Fibroblast of peridontal ligament (primary cell): ENCODE results near the gene CCDC70.
"Not testable (repeated sequence)": the region's sequence is repeated elsewhere in the genome, so short reads cannot be mapped to it uniquely, and the experiment has no call there.

ENCODE experiments used
- DNase-seq: peaks from one replicate; pipeline ENCODE4 v3.0.0-alpha.2; 2010; ENCODE audit errors: extremely low read depth

CCDC70 gene

DNA sequence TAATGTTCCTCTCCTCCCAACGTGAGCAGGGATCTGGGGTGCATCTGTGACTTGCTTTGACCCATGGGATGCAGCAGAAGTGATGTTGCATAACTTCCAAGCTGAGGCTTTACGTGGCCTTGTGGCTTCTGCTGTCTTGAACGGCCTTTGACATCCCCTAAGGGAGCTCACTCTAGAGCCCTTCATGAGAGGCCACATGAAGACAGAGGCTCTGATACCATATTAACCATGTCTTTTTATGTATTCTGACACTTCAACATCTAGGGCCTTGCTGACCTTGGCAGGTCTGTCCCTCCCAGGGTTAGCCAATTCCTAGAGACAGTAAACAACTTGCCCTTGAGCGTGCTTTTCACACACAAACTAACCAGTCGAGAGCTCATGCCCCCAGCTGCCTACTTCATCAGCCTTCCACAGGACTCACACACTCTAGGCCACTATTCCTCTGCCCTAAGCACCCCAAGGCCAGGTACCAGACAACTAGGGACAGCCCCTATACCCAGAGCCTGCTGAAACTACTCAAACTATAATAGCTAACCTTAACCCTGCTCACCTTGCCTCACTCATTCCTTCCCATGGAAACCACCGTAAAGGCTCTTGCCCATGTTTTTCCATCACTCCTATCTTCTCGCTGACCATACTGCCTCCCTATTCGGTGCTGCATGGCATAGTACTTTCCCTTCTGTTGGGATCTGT is 45.4 kb downstream of the CCDC70 start:
- no peak for DNase-seq

DNA sequence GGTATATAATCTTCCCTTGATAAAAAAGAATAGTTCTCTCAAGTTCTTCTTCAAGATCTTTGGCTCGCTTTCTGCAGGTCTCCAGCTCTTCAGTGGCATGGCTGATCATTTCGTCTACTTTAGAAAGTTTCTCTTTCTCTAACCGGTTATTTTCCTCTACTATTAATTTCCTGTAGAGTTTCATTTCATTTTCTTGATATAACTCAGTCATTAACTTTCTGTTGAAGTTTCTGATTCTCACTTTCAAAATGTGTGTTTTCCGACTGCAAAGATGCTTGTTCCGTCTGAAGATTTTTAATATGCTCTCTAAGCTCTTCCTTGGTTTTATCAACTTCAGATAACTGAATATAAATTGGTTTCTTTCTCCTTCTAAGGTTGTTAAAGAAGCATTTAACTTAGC is 47.5 kb downstream of the CCDC70 start:
- DNase-seq, result not testable (repeated sequence)

DNA sequence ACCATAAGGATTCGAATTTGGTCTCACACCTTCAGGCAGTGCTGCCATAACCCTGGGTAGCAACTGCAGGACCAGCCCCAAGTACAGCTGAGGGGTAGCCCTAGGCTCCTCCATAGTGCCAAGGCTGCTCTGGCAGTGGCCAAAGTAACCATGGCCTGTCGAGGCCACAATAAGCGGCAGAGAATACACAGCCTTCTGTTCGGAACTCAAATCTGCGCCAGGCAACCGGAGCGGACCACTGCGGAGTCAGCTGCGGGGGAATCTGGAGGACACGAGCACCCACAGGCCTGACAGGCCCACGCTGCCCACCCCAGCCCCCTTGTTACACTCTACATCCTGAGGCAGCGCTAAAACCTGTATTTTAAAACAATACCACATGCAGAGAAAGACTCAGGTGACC is 48.7 kb downstream of the CCDC70 start:
- DNase-seq, result no peak

DNA sequence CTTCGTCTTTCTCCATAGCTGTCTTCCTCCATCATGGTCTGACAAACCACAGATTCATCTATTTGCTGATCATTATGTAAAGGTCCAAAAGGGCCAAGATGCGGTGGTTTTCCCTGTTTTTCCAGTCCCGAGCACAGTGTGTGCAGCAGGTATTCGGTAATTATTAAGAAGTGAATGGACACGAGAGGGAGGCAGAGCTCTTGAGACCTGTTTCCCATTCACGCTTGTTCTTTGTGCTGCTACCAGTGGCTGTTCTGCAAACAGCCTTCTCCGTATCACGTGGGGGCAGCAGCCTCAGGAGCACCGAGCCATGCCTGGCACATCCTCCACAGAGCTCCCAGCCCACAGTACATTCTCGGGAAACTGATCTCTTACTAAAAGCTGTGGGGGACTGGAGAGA is 50.3 kb downstream of the CCDC70 start:
- DNase-seq, result no peak

DNA sequence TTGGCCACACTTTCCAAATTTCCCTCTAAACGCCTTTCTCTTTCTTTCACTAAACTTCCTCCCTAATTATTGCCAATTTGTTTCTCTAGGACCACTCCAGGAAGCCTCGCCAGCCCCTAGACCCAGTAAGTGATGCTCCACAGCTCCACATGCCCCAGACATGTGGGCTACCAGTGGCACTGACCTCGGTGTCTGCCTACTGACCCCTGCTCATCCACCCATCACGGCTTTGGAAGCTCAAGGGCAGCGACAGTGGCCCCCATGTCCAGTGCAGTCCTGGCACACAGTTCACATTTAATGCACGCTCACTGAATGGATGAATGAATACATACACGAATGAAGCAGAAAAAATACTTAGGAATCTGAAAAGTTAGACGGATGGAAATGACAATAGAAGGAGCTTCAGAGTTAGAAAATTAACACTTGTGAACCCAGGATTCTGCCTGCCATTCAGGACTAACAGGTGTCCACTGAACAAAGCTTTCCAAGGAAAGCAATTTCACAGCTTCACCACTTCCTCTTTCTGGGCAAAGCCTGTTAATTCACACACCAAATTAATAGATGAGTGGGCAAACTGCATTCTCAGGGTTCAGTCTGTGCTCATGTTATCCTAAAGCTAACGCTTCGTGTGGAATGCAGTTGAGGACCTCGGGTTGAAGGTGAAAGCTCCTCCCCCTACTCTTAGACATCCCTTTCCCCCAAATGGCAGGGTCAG is 50.9 kb downstream of the CCDC70 start:
- no peak for DNase-seq

DNA sequence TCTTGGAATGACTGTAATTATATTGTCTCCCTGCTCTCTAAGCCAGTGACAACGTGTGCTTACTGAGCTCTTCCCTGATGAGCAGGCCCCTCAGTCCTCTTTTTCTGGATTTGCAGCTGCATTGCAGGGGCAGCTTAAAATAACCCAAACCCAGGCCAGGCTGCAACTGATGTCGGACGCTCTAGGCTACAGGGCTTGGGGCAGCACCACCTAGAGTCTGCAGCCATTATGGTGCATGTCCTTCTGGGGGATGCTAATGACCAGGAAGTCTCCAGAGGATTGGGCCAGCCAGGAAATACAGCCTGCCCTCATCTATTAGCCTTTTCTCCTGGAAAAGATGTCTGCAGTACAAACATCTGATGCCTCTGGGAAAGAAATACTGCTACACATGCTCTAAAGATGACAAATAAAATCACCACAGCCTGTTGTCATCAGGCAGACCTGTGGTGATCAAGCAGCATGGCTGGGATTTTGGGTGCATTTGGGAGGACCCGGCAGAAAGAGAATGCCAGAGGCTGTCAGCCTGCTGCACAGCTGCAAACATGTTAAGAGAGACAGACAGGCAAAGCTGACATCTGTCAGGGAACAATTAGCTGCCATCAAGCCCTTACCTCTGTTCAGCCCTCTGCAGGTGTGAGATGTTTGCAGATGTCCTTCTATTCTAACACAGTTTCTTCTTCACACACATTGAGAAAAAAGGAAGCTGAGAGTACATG is 51.8 kb downstream of the CCDC70 start:
- DNase-seq, result no peak

DNA sequence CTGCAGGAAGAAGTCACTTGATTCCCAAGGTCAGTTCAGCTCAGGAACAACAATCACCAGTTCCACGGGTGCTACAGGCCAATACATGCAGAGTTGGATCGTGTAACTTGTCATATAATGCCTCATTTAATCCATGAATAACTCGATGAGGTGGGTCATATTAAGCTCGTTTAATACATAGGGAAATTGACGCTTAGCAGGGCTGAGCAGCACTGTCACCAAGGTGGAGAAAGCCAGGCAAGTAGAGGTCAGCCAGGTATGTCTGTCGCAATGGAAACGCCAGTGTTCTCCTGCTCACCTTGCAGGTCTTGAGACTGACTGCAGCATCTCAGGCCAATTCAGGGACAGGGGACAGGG is 52.3 kb downstream of the CCDC70 start:
- no peak for DNase-seq
